SK-N-SH (cell line): ENCODE measurements around the gene SLC17A7. TPM values are rescaled to one million over a fixed set of nuclear protein-coding genes. Genes with fewer than 3 reads are reported as not detected.

Source experiments
- CTCF ChIA-PET: fragments of 300-600, 350-600 bp; formaldehyde crosslinking; extraction: SDS; loops from one replicate; lab custom pipeline; 2021; lab: Yijun Ruan, JAX
- POLR2A ChIA-PET: fragments of 350-600 bp; sonication (Branson Sonifier 250); formaldehyde crosslinking; extraction: SDS; loops from one replicate; lab custom pipeline; 2020; ENCODE audit warnings: antibody characterized with exemption, inconsistent platforms; lab: Yijun Ruan, JAX
- DNase-seq: peaks from one replicate; pipeline ENCODE4 v3.0.0; 2012
- H2AFZ ChIP-seq: fragments of 200-600 bp; sonication (generic); 2 replicates; pipeline ENCODE4 v1.8.1; 2016; ENCODE audit warnings: antibody characterized with exemption, mild to moderate bottlenecking, low read depth
- H3F3A ChIP-seq: fragments of 200-600 bp; sonication (generic); replicated peaks from 2 replicates; pipeline ENCODE3; 2016; ENCODE audit warnings: antibody characterized with exemption, mild to moderate bottlenecking; ENCODE audit not compliant: insufficient read depth
- H3K27ac ChIP-seq, 2 experiments: fragments of 200-500 bp in 1 of 2; fragments of 200-600 bp in 1 of 2; sonication (Bioruptor generic) in 1 of 2; sonication (generic), shearing (Covaris generic) in 1 of 2; 2 replicates each; pipeline versions ENCODE4 v1.5.1 to v1.6.1; 2014 to 2016; ENCODE audit warnings: low read depth in 2 of 2, inconsistent platforms in 1 of 2, low read length in 1 of 2, mild to moderate bottlenecking in 1 of 2, mixed read lengths in 1 of 2
- H3K27me3 ChIP-seq: fragments of 200-600 bp; sonication (generic), shearing (Covaris generic); 2 replicates; pipeline ENCODE4 v1.6.1; 2016; ENCODE audit warnings: mixed run types; ENCODE audit not compliant: insufficient read depth
- H3K36me3 ChIP-seq, 2 experiments: fragments of 200-500 bp in 1 of 2; fragments of 200-600 bp in 1 of 2; sonication (Bioruptor generic) in 1 of 2; sonication (generic) in 1 of 2; replicated peaks in 1 of 2; 2 replicates each; pipeline versions ENCODE3 to v1.5.1; 2014 to 2016; ENCODE audit warnings: low read length in 1 of 2, mild to moderate bottlenecking in 1 of 2; ENCODE audit not compliant: insufficient read depth in 2 of 2, control insufficient read depth in 1 of 2
- H3K4me1 ChIP-seq, 2 experiments: fragments of 200-500 bp in 1 of 2; fragments of 200-600 bp in 1 of 2; sonication (Bioruptor generic) in 1 of 2; sonication (generic), shearing (Covaris generic) in 1 of 2; 2 replicates each; pipeline versions ENCODE4 v1.5.1 to v1.6.1; 2014 to 2016; ENCODE audit warnings: low read depth in 1 of 2, low read length in 1 of 2, mixed run types in 1 of 2; ENCODE audit not compliant: insufficient read depth in 2 of 2, control insufficient read depth in 1 of 2
- H3K4me2 ChIP-seq: fragments of 200-600 bp; sonication (generic), shearing (Covaris generic); 2 replicates; pipeline ENCODE4 v1.6.1; 2017; ENCODE audit warnings: mixed run types
- H3K4me3 ChIP-seq, 2 experiments: fragments of 200-500 bp in 1 of 2; fragments of 200-600 bp in 1 of 2; sonication (Bioruptor generic) in 1 of 2; sonication (generic), shearing (Covaris generic) in 1 of 2; 2 replicates each; pipeline versions ENCODE4 v1.5.1 to v1.8.1; 2014 to 2016; ENCODE audit warnings: low read depth in 2 of 2, inconsistent platforms in 1 of 2, low read length in 1 of 2, mild to moderate bottlenecking in 1 of 2, mixed read lengths in 1 of 2, moderate library complexity in 1 of 2
- H3K79me2 ChIP-seq: fragments of 200-600 bp; sonication (generic); 2 replicates; pipeline ENCODE4 v1.8.1; 2017; ENCODE audit warnings: mild to moderate bottlenecking; ENCODE audit not compliant: insufficient read depth
- H3K9ac ChIP-seq: fragments of 200-600 bp; sonication (generic); 2 replicates; pipeline ENCODE4 v1.6.1; 2017; ENCODE audit warnings: mixed run types
- H3K9me2 ChIP-seq: fragments of 200-600 bp; sonication (generic); 2 replicates; pipeline ENCODE4 v1.6.1; 2017; ENCODE audit warnings: mixed run types
- H3K9me3 ChIP-seq: fragments of 200-600 bp; sonication (generic); 2 replicates; pipeline ENCODE4 v1.6.1; 2017; ENCODE audit warnings: mixed run types, mild to moderate bottlenecking, moderate library complexity
- H4K20me1 ChIP-seq: fragments of 200-600 bp; sonication (generic); 2 replicates; pipeline ENCODE4 v1.6.1; 2017; ENCODE audit warnings: mild to moderate bottlenecking, mixed run types; ENCODE audit not compliant: insufficient read depth
- CHD2 ChIP-seq: fragments of 150-350 bp; IDR thresholded peaks from 2 replicates; pipeline ENCODE4 v1.6.1; 2018; ENCODE audit warnings: low read length; ENCODE audit not compliant: partially characterized antibody
- ELF1 ChIP-seq: IDR thresholded peaks from 2 replicates; pipeline ENCODE4 v1.4.0; 2012
- EZH2phosphoT487 ChIP-seq: fragments of 200-600 bp; sonication (generic); IDR thresholded peaks from 2 replicates; pipeline ENCODE4 v1.6.1; 2017; ENCODE audit warnings: low read depth, mixed run types, mild to moderate bottlenecking, antibody characterized with exemption, moderate library complexity, borderline replicate concordance
- FOXJ3 ChIP-seq: sonication (generic); formaldehyde crosslinking; IDR thresholded peaks from 2 replicates; pipeline ENCODE4 v1.5.1; 2020; ENCODE audit warnings: mild to moderate bottlenecking, missing genetic modification reagents
- GABPA ChIP-seq: IDR thresholded peaks from 2 replicates; pipeline ENCODE4 v1.4.0; 2012; ENCODE audit warnings: low read depth, mild to moderate bottlenecking
- JUND ChIP-seq: IDR thresholded peaks from 2 replicates; pipeline ENCODE4 v1.4.0; 2012
- MEF2A ChIP-seq: IDR thresholded peaks from 2 replicates; pipeline ENCODE4 v1.4.0; 2012; ENCODE audit warnings: low read depth, borderline replicate concordance
- MXI1 ChIP-seq: IDR thresholded peaks from 2 replicates; pipeline ENCODE4 v1.6.1; 2012; ENCODE audit warnings: mild to moderate bottlenecking, low read depth, low read length, improper control_type of control experiment
- NFIC ChIP-seq: IDR thresholded peaks from 2 replicates; pipeline ENCODE4 v1.4.0; 2012; ENCODE audit warnings: borderline replicate concordance
- POLR2AphosphoS5 ChIP-seq: IDR thresholded peaks from 2 replicates; pipeline ENCODE4 v1.6.1; 2012; ENCODE audit warnings: low read depth, low read length
- RAD21 ChIP-seq: IDR thresholded peaks from 2 replicates; pipeline ENCODE4 v1.6.1; 2012; ENCODE audit warnings: mild to moderate bottlenecking, low read length
- RFX5 ChIP-seq: IDR thresholded peaks from 2 replicates; pipeline ENCODE4 v1.6.1; 2012; ENCODE audit warnings: mild to moderate bottlenecking, improper control_type of control experiment, low read length
- SIN3A ChIP-seq: IDR thresholded peaks from 2 replicates; pipeline ENCODE4 v1.6.1; 2012; ENCODE audit warnings: low read depth, mild to moderate bottlenecking, low read length, moderate library complexity, borderline replicate concordance
- TAF1 ChIP-seq: IDR thresholded peaks from 2 replicates; pipeline ENCODE4 v1.6.1; 2012; ENCODE audit warnings: low read depth, mild to moderate bottlenecking, low read length, moderate library complexity, borderline replicate concordance
- TCF12 ChIP-seq: IDR thresholded peaks from 2 replicates; pipeline ENCODE4 v1.4.0; 2012
- TEAD4 ChIP-seq: IDR thresholded peaks from 2 replicates; pipeline ENCODE4 v1.4.0; 2012; ENCODE audit warnings: mild to moderate bottlenecking, borderline replicate concordance; ENCODE audit not compliant: insufficient read depth
- YY1 ChIP-seq: IDR thresholded peaks from 2 replicates; pipeline ENCODE4 v1.4.0; 2012; ENCODE audit warnings: low read depth, mild to moderate bottlenecking
- WGBS: methylation state at CpG from one replicate; pipeline ENCODE4 v1.1.6; 2017; ENCODE audit warnings: low lambda C conversion rate; 5-methylcytosine and 5-hydroxymethylcytosine counted together
- polyA plus RNA-seq, 3 experiments: library from polyadenylated mRNA; depleted of rRNA; stranded (reverse); fragments of >200 nt; gene quantifications; 2 replicates each; pipeline ENCODE4 v1.2.3, GENCODE V29; 2012
- TF ChIP-seq, protein P1 (sequence below): fragments of 150-350 bp; IDR thresholded peaks from 2 replicates; pipeline ENCODE4 v1.6.1; 2017; ENCODE audit warnings: antibody characterized with exemption, low read length, low read depth, borderline replicate concordance
- TF ChIP-seq, protein P2 (sequence below): IDR thresholded peaks from 2 replicates; pipeline ENCODE4; 2012
- TF ChIP-seq, protein P3 (sequence below): IDR thresholded peaks from 2 replicates; pipeline ENCODE4 v1.4.0; 2012; ENCODE audit warnings: low read depth
- TF ChIP-seq, protein P4 (sequence below): fragments of 200-600 bp; sonication (generic); IDR thresholded peaks from 2 replicates; pipeline ENCODE4 v1.6.1; 2017; ENCODE audit warnings: antibody characterized with exemption, mild to moderate bottlenecking, moderate library complexity
- TF ChIP-seq, protein P5 (sequence below): IDR thresholded peaks from 2 replicates; pipeline ENCODE4 v1.4.0; 2012; ENCODE audit warnings: low read depth, borderline replicate concordance

Gene SLC17A7
- polyA plus RNA-seq, 1 of the 3 experiments (the other 2 are of a cell fraction) = 0.59 TPM

DNA sequence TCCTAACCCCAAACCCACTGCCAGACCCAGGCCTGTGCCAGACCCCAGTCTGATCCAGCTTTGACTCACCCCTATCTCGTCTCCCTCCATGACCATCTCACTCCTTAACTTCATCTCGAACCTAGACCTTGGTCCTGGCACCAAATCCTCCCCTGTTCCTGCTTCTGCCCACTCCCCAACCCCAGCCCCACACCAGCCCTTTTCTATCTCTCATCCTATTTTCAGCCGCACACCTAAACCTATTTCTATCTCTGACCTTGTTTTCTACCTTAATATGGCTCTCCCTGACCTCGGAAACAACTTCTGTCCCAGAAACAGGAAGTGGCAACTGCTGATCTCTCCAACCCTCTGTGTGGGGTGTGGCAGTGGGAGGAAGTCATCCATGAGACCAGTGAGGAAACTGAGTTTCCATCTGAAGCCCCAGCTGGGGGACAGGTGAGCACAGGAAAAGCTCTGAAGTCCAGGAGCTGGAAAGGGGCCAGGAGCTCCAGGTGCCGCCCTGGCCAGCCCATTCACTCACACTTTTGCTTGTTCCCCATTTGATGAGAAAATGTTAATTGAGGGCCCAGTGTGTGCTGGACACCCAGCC lies 31.8 kb downstream of the SLC17A7 start:
- H4K20me1 ChIP-seq = no peaks in the 10 kb centered on the region
- no peaks in the 10 kb centered on the region for H3F3A ChIP-seq
- DNase-seq = no peak
- no peaks in the 10 kb centered on the region for H3K27me3 ChIP-seq
- CTCF ChIA-PET = interaction anchor here (1.4 to 17.5 kb wide), 3 partner anchors 10 to 33 kb away, joined by 3 to 108 read pairs (median 14); no protein-coding TSS in a partner anchor
- POLR2A ChIA-PET = no interaction called here
- no peaks in the 10 kb centered on the region for H3K79me2 ChIP-seq
- no peak for TF ChIP-seq NFIC
- TF ChIP-seq, protein P1, sequence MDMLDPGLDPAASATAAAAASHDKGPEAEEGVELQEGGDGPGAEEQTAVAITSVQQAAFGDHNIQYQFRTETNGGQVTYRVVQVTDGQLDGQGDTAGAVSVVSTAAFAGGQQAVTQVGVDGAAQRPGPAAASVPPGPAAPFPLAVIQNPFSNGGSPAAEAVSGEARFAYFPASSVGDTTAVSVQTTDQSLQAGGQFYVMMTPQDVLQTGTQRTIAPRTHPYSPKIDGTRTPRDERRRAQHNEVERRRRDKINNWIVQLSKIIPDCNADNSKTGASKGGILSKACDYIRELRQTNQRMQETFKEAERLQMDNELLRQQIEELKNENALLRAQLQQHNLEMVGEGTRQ = no peak
- no peak for TF ChIP-seq TEAD4
- no peak for TF ChIP-seq MEF2A
- TF ChIP-seq SIN3A = no peak
- TF ChIP-seq, protein P2, sequence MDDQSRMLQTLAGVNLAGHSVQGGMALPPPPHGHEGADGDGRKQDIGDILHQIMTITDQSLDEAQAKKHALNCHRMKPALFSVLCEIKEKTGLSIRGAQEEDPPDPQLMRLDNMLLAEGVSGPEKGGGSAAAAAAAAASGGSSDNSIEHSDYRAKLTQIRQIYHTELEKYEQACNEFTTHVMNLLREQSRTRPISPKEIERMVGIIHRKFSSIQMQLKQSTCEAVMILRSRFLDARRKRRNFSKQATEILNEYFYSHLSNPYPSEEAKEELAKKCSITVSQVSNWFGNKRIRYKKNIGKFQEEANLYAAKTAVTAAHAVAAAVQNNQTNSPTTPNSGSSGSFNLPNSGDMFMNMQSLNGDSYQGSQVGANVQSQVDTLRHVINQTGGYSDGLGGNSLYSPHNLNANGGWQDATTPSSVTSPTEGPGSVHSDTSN = no peak
- no peaks in the 10 kb centered on the region for H3K9me3 ChIP-seq
- 83% methylated on average over 5 of the region's 5 CpGs for WGBS
- no peak overlapping the region for H2AFZ ChIP-seq
- H3K27ac ChIP-seq = no peak overlapping the region
- no peak overlapping the region for H3K9ac ChIP-seq
- H3K4me2 ChIP-seq = no peak overlapping the region
- no peaks in the 10 kb centered on the region for H3K36me3 ChIP-seq
- no peak overlapping the region for H3K4me3 ChIP-seq
- H3K4me1 ChIP-seq = peaks cover 0 to 12% of the 10 kb centered on the region in 2 experiments; a peak in 1 of 4 replicates
- no peaks in the 10 kb centered on the region for H3K9me2 ChIP-seq

DNA sequence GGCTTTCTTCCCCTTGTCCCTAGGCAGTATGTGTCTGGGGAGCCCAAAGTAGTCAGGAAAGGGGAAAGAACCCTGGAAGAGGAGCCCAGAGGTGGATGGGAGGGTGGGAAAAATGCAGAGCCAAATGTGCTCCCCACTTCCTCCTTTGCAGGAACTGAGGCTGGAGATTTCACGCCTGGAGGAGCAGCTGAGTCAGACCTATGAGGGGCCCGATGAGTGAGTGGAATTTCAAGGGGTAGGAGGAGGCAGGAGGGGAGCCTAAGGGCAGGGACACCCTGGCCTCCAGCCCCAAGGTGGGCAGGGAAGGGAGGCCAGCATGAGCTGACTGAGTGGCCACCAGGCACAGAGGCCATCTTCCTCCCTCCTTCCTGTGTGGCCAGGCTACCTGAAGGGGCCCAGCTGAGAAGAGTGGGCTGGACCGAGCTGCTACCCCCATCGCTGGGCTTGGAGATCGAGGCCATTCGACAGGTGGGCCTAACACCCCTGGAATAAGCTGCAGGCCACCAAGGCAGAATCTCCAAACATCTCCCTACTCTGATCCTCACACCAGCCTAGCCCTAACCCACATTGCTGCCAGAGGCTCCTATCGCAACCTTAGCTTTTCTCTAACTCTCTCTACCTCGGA lies 32.4 kb downstream of the SLC17A7 start:
- no peak overlapping the region for H3K9ac ChIP-seq
- H4K20me1 ChIP-seq = no peaks in the 10 kb centered on the region
- WGBS = 62% methylated on average over 5 of the region's 8 CpGs
- H3K4me3 ChIP-seq = no peak overlapping the region
- H3K27ac ChIP-seq = no peak overlapping the region
- H3F3A ChIP-seq = no peaks in the 10 kb centered on the region
- no peaks in the 10 kb centered on the region for H3K9me3 ChIP-seq
- TF ChIP-seq TAF1 = no peak
- TF ChIP-seq, protein P3, sequence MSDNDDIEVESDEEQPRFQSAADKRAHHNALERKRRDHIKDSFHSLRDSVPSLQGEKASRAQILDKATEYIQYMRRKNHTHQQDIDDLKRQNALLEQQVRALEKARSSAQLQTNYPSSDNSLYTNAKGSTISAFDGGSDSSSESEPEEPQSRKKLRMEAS = no peak
- TF ChIP-seq YY1 = no peak
- no peak for TF ChIP-seq RFX5
- TF ChIP-seq NFIC = no peak
- no peak for TF ChIP-seq POLR2AphosphoS5
- TF ChIP-seq EZH2phosphoT487 = no peak
- no peak for TF ChIP-seq ELF1
- TF ChIP-seq JUND = no peak
- TF ChIP-seq CHD2 = no peak
- TF ChIP-seq GABPA = no peak
- TF ChIP-seq RAD21 = no peak
- no peak for TF ChIP-seq FOXJ3 (CRISPR knock-in tag)
- TF ChIP-seq, protein P4, sequence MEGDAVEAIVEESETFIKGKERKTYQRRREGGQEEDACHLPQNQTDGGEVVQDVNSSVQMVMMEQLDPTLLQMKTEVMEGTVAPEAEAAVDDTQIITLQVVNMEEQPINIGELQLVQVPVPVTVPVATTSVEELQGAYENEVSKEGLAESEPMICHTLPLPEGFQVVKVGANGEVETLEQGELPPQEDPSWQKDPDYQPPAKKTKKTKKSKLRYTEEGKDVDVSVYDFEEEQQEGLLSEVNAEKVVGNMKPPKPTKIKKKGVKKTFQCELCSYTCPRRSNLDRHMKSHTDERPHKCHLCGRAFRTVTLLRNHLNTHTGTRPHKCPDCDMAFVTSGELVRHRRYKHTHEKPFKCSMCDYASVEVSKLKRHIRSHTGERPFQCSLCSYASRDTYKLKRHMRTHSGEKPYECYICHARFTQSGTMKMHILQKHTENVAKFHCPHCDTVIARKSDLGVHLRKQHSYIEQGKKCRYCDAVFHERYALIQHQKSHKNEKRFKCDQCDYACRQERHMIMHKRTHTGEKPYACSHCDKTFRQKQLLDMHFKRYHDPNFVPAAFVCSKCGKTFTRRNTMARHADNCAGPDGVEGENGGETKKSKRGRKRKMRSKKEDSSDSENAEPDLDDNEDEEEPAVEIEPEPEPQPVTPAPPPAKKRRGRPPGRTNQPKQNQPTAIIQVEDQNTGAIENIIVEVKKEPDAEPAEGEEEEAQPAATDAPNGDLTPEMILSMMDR = no peak
- TF ChIP-seq, protein P5, sequence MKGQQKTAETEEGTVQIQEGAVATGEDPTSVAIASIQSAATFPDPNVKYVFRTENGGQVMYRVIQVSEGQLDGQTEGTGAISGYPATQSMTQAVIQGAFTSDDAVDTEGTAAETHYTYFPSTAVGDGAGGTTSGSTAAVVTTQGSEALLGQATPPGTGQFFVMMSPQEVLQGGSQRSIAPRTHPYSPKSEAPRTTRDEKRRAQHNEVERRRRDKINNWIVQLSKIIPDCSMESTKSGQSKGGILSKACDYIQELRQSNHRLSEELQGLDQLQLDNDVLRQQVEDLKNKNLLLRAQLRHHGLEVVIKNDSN = no peak
- TF ChIP-seq MXI1 = no peak
- no peak for TF ChIP-seq TCF12
- TF ChIP-seq, all 33 proteins: peak for 0
- no peaks in the 10 kb centered on the region for H3K9me2 ChIP-seq
- CTCF ChIA-PET = interaction anchor here (1.4 to 17.5 kb wide), 3 partner anchors 11 to 34 kb away, joined by 3 to 108 read pairs (median 14); no protein-coding TSS in a partner anchor
- no peak overlapping the region for H2AFZ ChIP-seq
- no peak overlapping the region for H3K4me2 ChIP-seq
- H3K27me3 ChIP-seq = no peaks in the 10 kb centered on the region
- DNase-seq = no peak
- H3K4me1 ChIP-seq = peaks cover 0 to 12% of the 10 kb centered on the region in 2 experiments; a peak in 1 of 4 replicates
- POLR2A ChIA-PET = no interaction called here
- no peaks in the 10 kb centered on the region for H3K79me2 ChIP-seq
- H3K36me3 ChIP-seq = no peaks in the 10 kb centered on the region
